DMS 273 treated with DMSO at 0.1 percent for 48 hours (cell line): Measurements from ENCODE around the gene BEST3.
A peak's percentile ranks its signal among the peaks of the same experiment; 100 is the strongest.

Experiments
- DNase-seq: peaks from one replicate; lab custom pipeline; 2025; lab: John Stamatoyannopoulos, UW

The BEST3 gene

GRCh38 chr12:69698769-69699540, at the start of gene BEST3:
TSS of gene BEST3 (minus strand) at chr12:69699303. CDS start at chr12:69697798, 1,505 bp downstream.
- DNase-seq: peak; percentile 23

- DNase-seq: no peak
Observed at GRCh38 chr12:69744109-69744508, 45.0 kb upstream of the BEST3 start.

GRCh38 chr12:69739287-69740191, 40.4 kb upstream of the BEST3 start:
- DNase-seq: peak; percentile 4

- peak; percentile 18 for DNase-seq
Observed at GRCh38 chr12:69738351-69739286, 39.5 kb upstream of the BEST3 start, which contains the start of gene RAB3IP. TSS of gene RAB3IP (plus strand) at chr12:69738860. CDS start at chr12:69755409, 16,549 bp downstream.

- no peak for DNase-seq
Observed at GRCh38 chr12:69733638-69734037, 34.5 kb upstream of the BEST3 start.

GRCh38 chr12:69732088-69732487, 33.0 kb upstream of the BEST3 start:
- DNase-seq: no peak

GRCh38 chr12:69726922-69727321, 27.8 kb upstream of the BEST3 start:
- no peak for DNase-seq

GRCh38 chr12:69720750-69721149, 21.6 kb upstream of the BEST3 start:
- no peak for DNase-seq

- DNase-seq: no peak
Observed at GRCh38 chr12:69719336-69720316, 20.5 kb upstream of the BEST3 start.

- no peak for DNase-seq
Observed at GRCh38 chr12:69714542-69714941, 15.4 kb upstream of the BEST3 start.

- DNase-seq: no peak
Observed at GRCh38 chr12:69712826-69713225, 13.7 kb upstream of the BEST3 start.

GRCh38 chr12:69708649-69709048, 9.5 kb upstream of the BEST3 start:
- DNase-seq: no peak

- DNase-seq: no peak
Observed at GRCh38 chr12:69704357-69704756, 5.3 kb upstream of the BEST3 start.

- no peak for DNase-seq
Observed at GRCh38 chr12:69703146-69703642, 4.1 kb upstream of the BEST3 start.

- DNase-seq: no peak
Observed at GRCh38 chr12:69701826-69702225, 2.7 kb upstream of the BEST3 start.

GRCh38 chr12:69698054-69698453, 1.0 kb downstream of the BEST3 start:
- no peak for DNase-seq

GRCh38 chr12:69694123-69694522, 5.0 kb downstream of the BEST3 start:
- no peak for DNase-seq

GRCh38 chr12:69689638-69690037, 9.5 kb downstream of the BEST3 start:
- no peak for DNase-seq

GRCh38 chr12:69688471-69689427, 10.4 kb downstream of the BEST3 start:
- DNase-seq: no peak
